Large intestine (tissue), 3 donors: Measurements from ENCODE around the gene RAB44. TPM values are rescaled to one million over a fixed set of nuclear protein-coding genes. Genes with fewer than 3 reads are reported as not detected.

Source experiments
- DNase-seq, 2 donors: peaks; one replicate each; pipeline versions ENCODE4 v3.0.0 to v3.0.0-alpha.2; 2013
- H3K27ac ChIP-seq: one replicate; pipeline ENCODE4 v1.5.1; 2013; ENCODE audit warnings: low read length
- H3K27me3 ChIP-seq: 2 replicates; pipeline ENCODE4 v1.6.1; 2013; ENCODE audit warnings: low read length; ENCODE audit not compliant: control insufficient read depth, insufficient read depth
- H3K36me3 ChIP-seq: 2 replicates; pipeline ENCODE4 v1.6.1; 2013; ENCODE audit warnings: low read length; ENCODE audit not compliant: control insufficient read depth, insufficient read depth
- H3K4me1 ChIP-seq: one replicate; pipeline ENCODE4 v1.6.1; 2013; ENCODE audit warnings: low read length; ENCODE audit not compliant: control insufficient read depth, insufficient read depth
- H3K4me3 ChIP-seq: one replicate; pipeline ENCODE4 v1.5.1; 2013; ENCODE audit warnings: low read length
- H3K9me3 ChIP-seq: one replicate; pipeline ENCODE4 v1.6.1; 2013; ENCODE audit warnings: mild to moderate bottlenecking, low read depth, low read length, moderate library complexity; ENCODE audit not compliant: control insufficient read depth
- WGBS: methylation state at CpG from one replicate; pipeline ENCODE4 v1.1.5; 2013; ENCODE audit warnings: low lambda C conversion rate; ENCODE audit not compliant: insufficient coverage; 5-methylcytosine and 5-hydroxymethylcytosine counted together
- polyA plus RNA-seq: library from polyadenylated mRNA; unstranded; fragments of 120-200 nt; gene quantifications from one replicate; pipeline ENCODE4 v1.2.1, GENCODE V29; 2013

RAB44 gene
- polyA plus RNA-seq, 1 donor = 0.04 TPM

GRCh38 chr6:36730424-36731380, 33.1 kb downstream of the RAB44 start:
- DNase-seq = no peak
- 100% methylated on average over 1 of the region's 15 CpGs for WGBS

GRCh38 chr6:36731622-36732310, 34.1 kb downstream of the RAB44 start:
- H3K4me1 ChIP-seq = peaks cover 9% of the 10 kb centered on the region
- WGBS = no CpG with 5 or more reads among the region's 12 CpGs
- no peak overlapping the region for H3K4me3 ChIP-seq
- H3K27me3 ChIP-seq = no peaks in the 10 kb centered on the region
- H3K27ac ChIP-seq = no peak overlapping the region
- H3K9me3 ChIP-seq = no peaks in the 10 kb centered on the region
- no peak for DNase-seq
- no peaks in the 10 kb centered on the region for H3K36me3 ChIP-seq

More at GRCh38 chr6:36730424-36731380, 33.1 kb downstream of the RAB44 start:
- peaks cover 9% of the 10 kb centered on the region for H3K4me1 ChIP-seq
- H3K4me3 ChIP-seq = no peak overlapping the region
- no peaks in the 10 kb centered on the region for H3K27me3 ChIP-seq
- no peaks in the 10 kb centered on the region for H3K9me3 ChIP-seq
- no peaks in the 10 kb centered on the region for H3K36me3 ChIP-seq
- H3K27ac ChIP-seq = no peak overlapping the region

GRCh38 chr6:36733300-36733699, 35.7 kb downstream of the RAB44 start:
- Histone ChIP-seq H3K27ac (no peak overlapping the region), H3K27me3 (no peaks in the 10 kb centered on the region), H3K4me3 (no peak overlapping the region), H3K9me3 (peaks cover 2% of the 10 kb centered on the region), H3K36me3 (no peaks in the 10 kb centered on the region), H3K4me1 (peaks cover 9% of the 10 kb centered on the region)
- whole genome bisulfite sequencing = no CpG with 5 or more reads among the region's 5 CpGs
- no peak for DNase-seq

GRCh38 chr6:36734486-36735060, 36.9 kb downstream of the RAB44 start:
- Histone ChIP-seq H3K27ac (no peak overlapping the region), H3K4me3 (no peak overlapping the region), H3K9me3 (peaks cover 2% of the 10 kb centered on the region), H3K36me3 (no peaks in the 10 kb centered on the region), H3K4me1 (peaks cover 9% of the 10 kb centered on the region), H3K27me3 (no peaks in the 10 kb centered on the region)
- WGBS = no CpG with 5 or more reads among the region's 7 CpGs
- no peak for DNase-seq

GRCh38 chr6:36735110-36736071, 37.8 kb downstream of the RAB44 start:
- Histone ChIP-seq H3K4me1 (peaks cover 9% of the 10 kb centered on the region), H3K9me3 (peaks cover 2% of the 10 kb centered on the region), H3K36me3 (no peaks in the 10 kb centered on the region), H3K4me3 (no peak overlapping the region), H3K27me3 (no peaks in the 10 kb centered on the region), H3K27ac (peak overlapping the region; percentile 13)
- 40% methylated on average over 1 of the region's 24 CpGs for WGBS
- peak; percentile 70 to 71 for DNase-seq

GRCh38 chr6:36737043-36737785, 39.6 kb downstream of the RAB44 start:
- Histone ChIP-seq H3K9me3 (peaks cover 2% of the 10 kb centered on the region), H3K27ac (no peak overlapping the region), H3K27me3 (no peaks in the 10 kb centered on the region), H3K36me3 (no peaks in the 10 kb centered on the region), H3K4me1 (peaks cover 9% of the 10 kb centered on the region), H3K4me3 (no peak overlapping the region)
- DNase-seq = no peak
- no CpG with 5 or more reads among the region's 14 CpGs for WGBS

- Histone ChIP-seq H3K27ac (no peak overlapping the region), H3K36me3 (no peaks in the 10 kb centered on the region), H3K9me3 (peaks cover 2% of the 10 kb centered on the region), H3K27me3 (no peaks in the 10 kb centered on the region), H3K4me1 (peaks cover 17% of the 10 kb centered on the region), H3K4me3 (no peak overlapping the region)
- no CpG with 5 or more reads among the region's 1 CpG for WGBS
- DNase-seq = no peak
These were observed 40.5 kb downstream of the RAB44 start for GRCh38 chr6:36738108-36738507.

GRCh38 chr6:36739947-36740817, 42.6 kb downstream of the RAB44 start:
- no peak for DNase-seq
- 100% methylated on average over 1 of the region's 13 CpGs for WGBS
- Histone ChIP-seq H3K4me1 (peaks cover 32% of the 10 kb centered on the region), H3K27ac (no peak overlapping the region), H3K27me3 (no peaks in the 10 kb centered on the region), H3K9me3 (peaks cover 2% of the 10 kb centered on the region), H3K4me3 (no peak overlapping the region), H3K36me3 (no peaks in the 10 kb centered on the region)

GRCh38 chr6:36740818-36741179, 43.2 kb downstream of the RAB44 start:
- no peak for DNase-seq
- peaks cover 2% of the 10 kb centered on the region for H3K9me3 ChIP-seq
- no peak overlapping the region for H3K4me3 ChIP-seq
- no peak overlapping the region for H3K27ac ChIP-seq
- WGBS = no CpG with 5 or more reads among the region's 11 CpGs
- H3K4me1 ChIP-seq = peaks cover 27% of the 10 kb centered on the region
- H3K36me3 ChIP-seq = no peaks in the 10 kb centered on the region
- H3K27me3 ChIP-seq = no peaks in the 10 kb centered on the region
